ENCODE results near the gene REV1.

GRCh38 chr2:99445065-99445464, 44.8 kb downstream of the REV1 start:
- no peak for TF ChIP-seq POLR2A (IDR thresholded peaks at IDR 0.05)
- TF ChIP-seq CTCF (IDR thresholded peaks at IDR 0.05): no peak
